HepG2 (cell line): ENCODE results near the gene TIRAP. TPM values are rescaled to one million over a fixed set of nuclear protein-coding genes. Genes with fewer than 3 reads are reported as not detected.

Experiments used
- CREBL2 ChIP-seq: sonication (generic); formaldehyde crosslinking; IDR thresholded peaks from 2 replicates; pipeline ENCODE4 v1.8.1; 2023; ENCODE audit warnings: missing genetic modification reagents, mild to moderate bottlenecking, borderline replicate concordance
- EEA1 ChIP-seq: sonication (generic); formaldehyde crosslinking; IDR thresholded peaks from 2 replicates; pipeline ENCODE4 v1.5.1; 2020; ENCODE audit warnings: mild to moderate bottlenecking, missing genetic modification reagents, borderline replicate concordance
- IKZF1 ChIP-seq: fragments of 450-650 bp; IDR thresholded peaks from 2 replicates; pipeline ENCODE4 v1.7.1; 2016
- NCOA1 ChIP-seq: sonication (generic); formaldehyde crosslinking; IDR thresholded peaks from 2 replicates; pipeline ENCODE4 v1.9.0; 2021; ENCODE audit warnings: missing genetic modification reagents
- NCOR1 ChIP-seq: fragments of 200-600 bp; sonication (generic); IDR thresholded peaks from 2 replicates; pipeline ENCODE4 v1.7.0; 2017; ENCODE audit warnings: antibody characterized with exemption, low read length, borderline replicate concordance
- SMYD3 ChIP-seq: sonication (generic); formaldehyde crosslinking; IDR thresholded peaks from 2 replicates; pipeline ENCODE4 v1.8.1; 2023; ENCODE audit warnings: mild to moderate bottlenecking, missing genetic modification reagents
- SP4 ChIP-seq: sonication (generic); formaldehyde crosslinking; IDR thresholded peaks from 2 replicates; pipeline ENCODE4 v1.8.1; 2023; ENCODE audit warnings: mild to moderate bottlenecking, missing genetic modification reagents
- SUZ12 ChIP-seq: fragments of 150-350 bp; IDR thresholded peaks from 2 replicates; pipeline ENCODE4 v1.6.1; 2014; ENCODE audit warnings: low read depth, low read length
- ZBTB42 ChIP-seq: sonication (generic); formaldehyde crosslinking; IDR thresholded peaks from 2 replicates; pipeline ENCODE4 v1.5.0; 2020; ENCODE audit warnings: mild to moderate bottlenecking, missing genetic modification reagents
- ZNF142 ChIP-seq: sonication (generic); formaldehyde crosslinking; IDR thresholded peaks from 2 replicates; pipeline ENCODE4 v1.4.0; 2020; ENCODE audit warnings: missing genetic modification reagents
- ZNF547 ChIP-seq: sonication (generic); formaldehyde crosslinking; IDR thresholded peaks from 2 replicates; pipeline ENCODE4 v1.5.1; 2020; ENCODE audit warnings: mild to moderate bottlenecking, missing genetic modification reagents
- ZNF737 ChIP-seq: sonication (generic); formaldehyde crosslinking; IDR thresholded peaks from 2 replicates; pipeline ENCODE4 v1.5.0; 2020; ENCODE audit warnings: missing genetic modification reagents, mild to moderate bottlenecking, borderline replicate concordance
- ZNF841 ChIP-seq: sonication (generic); formaldehyde crosslinking; IDR thresholded peaks from 2 replicates; pipeline ENCODE4 v1.8.1; 2023; ENCODE audit warnings: missing genetic modification reagents, borderline replicate concordance
- polyA plus RNA-seq, 8 experiments: library from polyadenylated mRNA; depleted of rRNA in 3 of 8; stranded (reverse) in 7 of 8; unstranded in 1 of 8; fragments of >200 nt; fragmentation: Illumina TruSeq in 4 of 8; extraction: Trizol in 4 of 8; gene quantifications; 2 replicates each; pipeline versions ENCODE4 v1.2.1 to v1.2.3, GENCODE V29; 2011 to 2016; ENCODE audit warnings: low read depth in 4 of 8, missing spikeins in 1 of 8, mixed read lengths in 1 of 8; ENCODE audit not compliant: insufficient read depth in 1 of 8
- total RNA-seq, 5 experiments: library from RNA; depleted of rRNA; stranded (reverse); fragments of >200 nt; fragmentation: Illumina TruSeq; extraction: Trizol; gene quantifications; 2 replicates each; pipeline ENCODE4 v1.2.3, GENCODE V29; 2016; ENCODE audit warnings: low read depth in 1 of 5
- TF ChIP-seq, protein P1 (sequence below): fragments of 450-650 bp; IDR thresholded peaks from 2 replicates; pipeline ENCODE4 v1.6.1; 2017; ENCODE audit warnings: mild to moderate bottlenecking
- TF ChIP-seq, protein P2 (sequence below): sonication (generic); formaldehyde crosslinking; IDR thresholded peaks from 2 replicates; pipeline ENCODE4 v1.9.0; 2021; ENCODE audit warnings: missing genetic modification reagents, borderline replicate concordance

The TIRAP gene
- total and polyA plus RNA-seq, 2 of the 13 experiments (the other 11 are each of a cell fraction or from before 2014, with no cell fraction given) = 5.4 to 5.7 TPM

DNA sequence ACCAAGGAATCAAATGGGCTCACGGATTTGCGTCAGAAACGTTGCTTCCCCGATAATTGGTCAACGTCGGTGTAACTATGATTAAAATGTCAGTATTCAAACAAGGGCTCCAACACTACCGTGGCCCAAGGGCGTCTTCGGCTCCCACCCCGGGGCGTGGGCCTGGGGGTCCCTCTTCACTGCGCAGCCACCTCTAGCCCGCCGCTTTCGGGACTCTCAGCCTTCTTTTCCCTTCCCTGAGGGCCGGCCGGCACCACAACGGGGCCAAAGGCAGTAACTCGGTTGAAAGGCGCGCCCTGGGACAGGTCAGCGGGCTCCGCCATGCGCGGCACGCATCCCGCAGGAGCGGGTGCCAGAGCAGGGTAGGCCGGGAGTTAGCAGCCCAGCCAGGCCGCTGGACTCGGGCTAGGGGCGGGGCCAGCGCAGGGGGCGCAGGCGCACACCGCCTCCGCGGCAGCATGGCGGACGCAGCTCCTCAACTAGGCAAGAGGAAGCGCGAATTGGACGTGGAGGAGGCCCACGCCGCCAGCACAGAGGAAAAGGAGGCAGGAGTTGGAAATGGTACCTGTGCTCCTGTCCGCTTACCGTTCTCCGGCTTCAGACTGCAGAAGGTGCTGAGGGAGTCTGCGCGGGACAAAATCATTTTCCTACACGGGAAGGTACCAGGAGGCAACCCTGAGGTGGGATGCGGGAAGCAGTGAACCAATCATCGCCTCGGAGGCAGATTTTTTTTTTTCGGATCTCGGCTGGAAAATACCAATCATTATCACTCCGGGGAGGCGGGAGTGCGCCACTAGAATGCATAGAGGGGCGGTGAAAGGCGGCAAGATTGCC lies 20.9 kb downstream of the TIRAP start, which contains the start of gene DCPS (continued):
- TF ChIP-seq, protein P1, sequence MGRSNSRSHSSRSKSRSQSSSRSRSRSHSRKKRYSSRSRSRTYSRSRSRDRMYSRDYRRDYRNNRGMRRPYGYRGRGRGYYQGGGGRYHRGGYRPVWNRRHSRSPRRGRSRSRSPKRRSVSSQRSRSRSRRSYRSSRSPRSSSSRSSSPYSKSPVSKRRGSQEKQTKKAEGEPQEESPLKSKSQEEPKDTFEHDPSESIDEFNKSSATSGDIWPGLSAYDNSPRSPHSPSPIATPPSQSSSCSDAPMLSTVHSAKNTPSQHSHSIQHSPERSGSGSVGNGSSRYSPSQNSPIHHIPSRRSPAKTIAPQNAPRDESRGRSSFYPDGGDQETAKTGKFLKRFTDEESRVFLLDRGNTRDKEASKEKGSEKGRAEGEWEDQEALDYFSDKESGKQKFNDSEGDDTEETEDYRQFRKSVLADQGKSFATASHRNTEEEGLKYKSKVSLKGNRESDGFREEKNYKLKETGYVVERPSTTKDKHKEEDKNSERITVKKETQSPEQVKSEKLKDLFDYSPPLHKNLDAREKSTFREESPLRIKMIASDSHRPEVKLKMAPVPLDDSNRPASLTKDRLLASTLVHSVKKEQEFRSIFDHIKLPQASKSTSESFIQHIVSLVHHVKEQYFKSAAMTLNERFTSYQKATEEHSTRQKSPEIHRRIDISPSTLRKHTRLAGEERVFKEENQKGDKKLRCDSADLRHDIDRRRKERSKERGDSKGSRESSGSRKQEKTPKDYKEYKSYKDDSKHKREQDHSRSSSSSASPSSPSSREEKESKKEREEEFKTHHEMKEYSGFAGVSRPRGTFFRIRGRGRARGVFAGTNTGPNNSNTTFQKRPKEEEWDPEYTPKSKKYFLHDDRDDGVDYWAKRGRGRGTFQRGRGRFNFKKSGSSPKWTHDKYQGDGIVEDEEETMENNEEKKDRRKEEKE = no peak
- TF ChIP-seq NCOA1 (CRISPR knock-in tag) (no peak), ZNF737 (peak; percentile 22; the same call in 1 of the 2 replicates), EEA1 (peak; percentile 86), ZNF841 (peak; percentile 74; the same call in 1 of the 2 replicates), SMYD3 (CRISPR knock-in tag) (no peak), SUZ12 (no peak), ZNF547 (CRISPR knock-in tag) (peak; percentile 98), SP4 (peak; percentile 90), ZNF142 (CRISPR knock-in tag) (peak; percentile 88; the same call in 1 of the 2 replicates), CREBL2 (CRISPR knock-in tag) (peak; percentile 85; the same call in 1 of the 2 replicates), IKZF1 (no peak), NCOR1 (no peak), ZBTB42 (CRISPR knock-in tag) (no peak)
- TF ChIP-seq, protein P2, sequence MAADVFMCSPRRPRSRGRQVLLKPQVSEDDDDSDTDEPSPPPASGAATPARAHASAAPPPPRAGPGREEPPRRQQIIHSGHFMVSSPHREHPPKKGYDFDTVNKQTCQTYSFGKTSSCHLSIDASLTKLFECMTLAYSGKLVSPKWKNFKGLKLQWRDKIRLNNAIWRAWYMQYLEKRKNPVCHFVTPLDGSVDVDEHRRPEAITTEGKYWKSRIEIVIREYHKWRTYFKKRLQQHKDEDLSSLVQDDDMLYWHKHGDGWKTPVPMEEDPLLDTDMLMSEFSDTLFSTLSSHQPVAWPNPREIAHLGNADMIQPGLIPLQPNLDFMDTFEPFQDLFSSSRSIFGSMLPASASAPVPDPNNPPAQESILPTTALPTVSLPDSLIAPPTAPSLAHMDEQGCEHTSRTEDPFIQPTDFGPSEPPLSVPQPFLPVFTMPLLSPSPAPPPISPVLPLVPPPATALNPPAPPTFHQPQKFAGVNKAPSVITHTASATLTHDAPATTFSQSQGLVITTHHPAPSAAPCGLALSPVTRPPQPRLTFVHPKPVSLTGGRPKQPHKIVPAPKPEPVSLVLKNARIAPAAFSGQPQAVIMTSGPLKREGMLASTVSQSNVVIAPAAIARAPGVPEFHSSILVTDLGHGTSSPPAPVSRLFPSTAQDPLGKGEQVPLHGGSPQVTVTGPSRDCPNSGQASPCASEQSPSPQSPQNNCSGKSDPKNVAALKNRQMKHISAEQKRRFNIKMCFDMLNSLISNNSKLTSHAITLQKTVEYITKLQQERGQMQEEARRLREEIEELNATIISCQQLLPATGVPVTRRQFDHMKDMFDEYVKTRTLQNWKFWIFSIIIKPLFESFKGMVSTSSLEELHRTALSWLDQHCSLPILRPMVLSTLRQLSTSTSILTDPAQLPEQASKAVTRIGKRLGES (CRISPR knock-in tag) = peak; percentile 70; the same call in 1 of the 2 replicates
